Measurements from ENCODE around the gene RNF103. TPM values are rescaled to one million over a fixed set of nuclear protein-coding genes. Genes with fewer than 3 reads are reported as not detected.
"Not testable (repeated sequence)": the region's sequence is repeated elsewhere in the genome, so short reads cannot be mapped to it uniquely, and the experiment has no call there.

RNF103 gene
- total and polyA plus RNA-seq, 2 experiments from 2014 or later = 35.3 to 59.4 TPM

DNA sequence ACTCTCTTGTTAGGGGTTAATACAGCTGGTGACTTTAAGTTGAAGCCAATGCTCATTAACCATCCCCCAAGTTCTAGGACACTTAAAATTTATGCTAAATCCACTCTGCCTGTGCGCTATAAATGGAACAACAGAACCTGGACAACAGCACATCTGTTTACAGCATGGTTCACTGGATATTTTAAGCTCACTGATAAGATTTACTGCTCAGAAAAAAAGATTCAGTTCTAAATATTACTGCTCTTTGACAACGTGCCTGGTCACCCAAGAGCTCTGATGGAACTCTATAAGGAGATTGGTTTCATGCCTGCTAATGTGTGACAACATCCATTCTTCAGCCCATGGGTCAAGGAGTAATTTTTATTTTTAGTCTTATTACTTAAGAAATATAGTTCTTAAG lies 27.5 kb downstream of the RNF103 start:
- Histone ChIP-seq H3K27ac (no peak overlapping the region), H4K20me1 (ENCODE audit: insufficient read depth, poor library complexity, severe bottlenecking) (no peaks in the 10 kb centered on the region), H3K4me3 (no peak overlapping the region), H3K27me3 (no peaks in the 10 kb centered on the region), H3K79me2 (no peaks in the 10 kb centered on the region), H3K9me3 (ENCODE audit: low read depth) (no peaks in the 10 kb centered on the region), H3K9me2 (replicated peaks; ENCODE audit: insufficient read depth) (no peaks in the 10 kb centered on the region), H3K36me3 (replicated peaks; ENCODE audit: insufficient read depth, low read depth) (no peaks in the 10 kb centered on the region), H3K4me2 (no peak overlapping the region), H2AFZ (no peak overlapping the region), H3K4me1 (ENCODE audit: insufficient read depth) (no peaks in the 10 kb centered on the region)
- TF ChIP-seq EZH2phosphoT487 (IDR thresholded peaks at IDR 0.05; ENCODE audit: low read depth, severe bottlenecking, unreplicated experiment) (no peak), EZH2 (IDR thresholded peaks at IDR 0.05; ENCODE audit: borderline replicate concordance) (no peak)
- TF ChIP-seq, protein P1, sequence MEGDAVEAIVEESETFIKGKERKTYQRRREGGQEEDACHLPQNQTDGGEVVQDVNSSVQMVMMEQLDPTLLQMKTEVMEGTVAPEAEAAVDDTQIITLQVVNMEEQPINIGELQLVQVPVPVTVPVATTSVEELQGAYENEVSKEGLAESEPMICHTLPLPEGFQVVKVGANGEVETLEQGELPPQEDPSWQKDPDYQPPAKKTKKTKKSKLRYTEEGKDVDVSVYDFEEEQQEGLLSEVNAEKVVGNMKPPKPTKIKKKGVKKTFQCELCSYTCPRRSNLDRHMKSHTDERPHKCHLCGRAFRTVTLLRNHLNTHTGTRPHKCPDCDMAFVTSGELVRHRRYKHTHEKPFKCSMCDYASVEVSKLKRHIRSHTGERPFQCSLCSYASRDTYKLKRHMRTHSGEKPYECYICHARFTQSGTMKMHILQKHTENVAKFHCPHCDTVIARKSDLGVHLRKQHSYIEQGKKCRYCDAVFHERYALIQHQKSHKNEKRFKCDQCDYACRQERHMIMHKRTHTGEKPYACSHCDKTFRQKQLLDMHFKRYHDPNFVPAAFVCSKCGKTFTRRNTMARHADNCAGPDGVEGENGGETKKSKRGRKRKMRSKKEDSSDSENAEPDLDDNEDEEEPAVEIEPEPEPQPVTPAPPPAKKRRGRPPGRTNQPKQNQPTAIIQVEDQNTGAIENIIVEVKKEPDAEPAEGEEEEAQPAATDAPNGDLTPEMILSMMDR (IDR thresholded peaks at IDR 0.05; ENCODE audit: poor library complexity) = no peak
- 55% methylated on average over 2 of the region's 2 CpGs for WGBS (ENCODE audit: low lambda C conversion rate, missing lambda C conversion rate)
- no peak for DNase-seq (ENCODE audit: low spot score)

DNA sequence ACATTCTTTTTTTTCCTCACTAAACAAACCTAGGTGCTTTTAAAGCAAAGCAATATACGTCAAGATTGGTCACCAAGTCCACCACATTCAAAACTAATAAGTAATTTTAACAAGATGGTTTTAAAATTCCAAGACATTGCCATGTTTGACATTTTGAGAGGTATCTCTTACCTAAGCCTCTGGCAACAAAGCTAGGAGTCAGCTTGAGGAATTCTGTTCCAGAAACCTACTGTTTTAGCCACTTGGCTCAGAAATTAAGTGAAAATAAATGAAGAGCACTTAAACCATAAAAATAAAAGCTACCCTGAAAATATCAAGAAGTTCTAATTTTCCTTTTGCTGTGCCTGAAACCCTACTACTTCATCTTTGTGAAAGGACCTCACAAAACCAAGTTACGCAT lies 30.4 kb downstream of the RNF103 start:
- no peaks in the 10 kb centered on the region for H3K79me2 ChIP-seq
- H3K4me3 ChIP-seq = no peak overlapping the region
- H3K27ac ChIP-seq = no peak overlapping the region
- H3K27me3 ChIP-seq = no peaks in the 10 kb centered on the region
- H2AFZ ChIP-seq = no peak overlapping the region
- no peaks in the 10 kb centered on the region for H3K9me2 ChIP-seq (replicated peaks; ENCODE audit: insufficient read depth)
- H3K36me3 ChIP-seq (replicated peaks; ENCODE audit: insufficient read depth, low read depth) = no peaks in the 10 kb centered on the region
- no peak overlapping the region for H3K4me2 ChIP-seq
- TF ChIP-seq EZH2 (IDR thresholded peaks at IDR 0.05; ENCODE audit: borderline replicate concordance) (no peak), EZH2phosphoT487 (IDR thresholded peaks at IDR 0.05; ENCODE audit: low read depth, severe bottlenecking, unreplicated experiment) (no peak)
- TF ChIP-seq, protein P1 (IDR thresholded peaks at IDR 0.05; ENCODE audit: poor library complexity) = no peak
- no peak for DNase-seq (ENCODE audit: low spot score)
- no peaks in the 10 kb centered on the region for H3K4me1 ChIP-seq (ENCODE audit: insufficient read depth)
- H4K20me1 ChIP-seq (ENCODE audit: insufficient read depth, poor library complexity, severe bottlenecking) = no peaks in the 10 kb centered on the region
- H3K9me3 ChIP-seq (ENCODE audit: low read depth) = no peaks in the 10 kb centered on the region
- 86% methylated on average over 2 of the region's 2 CpGs for WGBS (ENCODE audit: low lambda C conversion rate, missing lambda C conversion rate)

DNA sequence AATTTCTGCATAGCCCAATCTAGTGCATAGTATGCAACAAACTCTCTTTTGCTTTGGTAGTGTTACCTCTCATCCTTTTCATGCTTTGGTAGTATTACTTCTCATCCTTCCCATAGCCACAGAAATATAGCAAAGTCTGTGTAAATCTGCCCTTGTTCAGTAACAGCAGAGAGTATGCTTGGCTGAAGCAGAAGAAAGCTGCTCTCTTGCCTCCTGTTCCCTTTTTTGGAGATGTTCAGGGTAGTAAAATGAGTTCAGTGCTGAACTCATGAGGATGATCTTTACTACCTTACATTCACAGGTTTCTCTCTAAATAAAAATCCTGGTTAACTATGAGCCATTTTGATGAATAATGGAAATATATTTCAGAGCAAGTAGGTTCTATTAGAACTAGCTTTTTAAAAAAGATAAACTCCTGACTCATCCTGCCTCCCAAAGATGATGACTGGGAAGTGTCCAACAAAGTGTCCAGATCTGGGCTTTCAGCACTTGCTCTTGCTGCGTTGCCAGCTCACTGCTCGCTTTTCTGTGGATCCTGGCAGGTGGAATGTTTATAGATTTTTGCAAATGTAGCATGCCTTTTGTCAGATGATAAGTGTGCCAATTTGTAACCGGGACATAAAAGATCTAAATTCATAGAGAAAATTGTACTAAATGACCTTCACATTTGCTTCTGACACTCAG lies 31.0 kb downstream of the RNF103 start:
- Histone ChIP-seq H3K4me2 (no peak overlapping the region), H3K79me2 (no peaks in the 10 kb centered on the region), H2AFZ (no peak overlapping the region), H3K9me2 (replicated peaks; ENCODE audit: insufficient read depth) (no peaks in the 10 kb centered on the region), H3K36me3 (replicated peaks; ENCODE audit: insufficient read depth, low read depth) (no peaks in the 10 kb centered on the region), H3K4me3 (no peak overlapping the region), H4K20me1 (ENCODE audit: insufficient read depth, poor library complexity, severe bottlenecking) (no peaks in the 10 kb centered on the region), H3K27ac (no peak overlapping the region), H3K27me3 (no peaks in the 10 kb centered on the region), H3K9me3 (ENCODE audit: low read depth) (no peaks in the 10 kb centered on the region), H3K4me1 (ENCODE audit: insufficient read depth) (no peaks in the 10 kb centered on the region)
- no peak for TF ChIP-seq EZH2phosphoT487 (IDR thresholded peaks at IDR 0.05; ENCODE audit: low read depth, severe bottlenecking, unreplicated experiment)
- TF ChIP-seq, protein P1 (IDR thresholded peaks at IDR 0.05; ENCODE audit: poor library complexity) = no peak
- no peak for TF ChIP-seq EZH2 (IDR thresholded peaks at IDR 0.05; ENCODE audit: borderline replicate concordance)
- no peak for DNase-seq (ENCODE audit: low spot score)
- WGBS (ENCODE audit: low lambda C conversion rate, missing lambda C conversion rate) = 73% methylated on average over 3 of the region's 3 CpGs

DNA sequence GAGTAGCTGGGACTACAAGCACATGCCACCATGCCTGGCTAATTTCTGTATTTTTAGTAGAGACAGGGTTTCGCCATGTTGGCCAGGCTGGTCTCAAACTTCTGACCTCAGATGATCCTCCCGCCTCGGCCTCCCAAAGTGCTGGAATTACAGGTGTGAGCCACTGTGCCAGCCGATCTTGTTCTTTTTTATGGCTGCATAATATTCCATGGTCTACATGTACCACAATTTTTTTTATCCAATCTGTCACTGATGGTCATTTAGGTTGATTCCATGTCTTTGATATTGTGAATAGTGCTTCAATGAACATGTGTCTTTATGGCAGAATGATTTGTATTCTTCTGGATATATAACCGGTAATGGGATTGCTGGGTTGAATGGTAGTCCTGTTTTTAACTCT lies 34.0 kb downstream of the RNF103 start:
- DNase-seq (ENCODE audit: low spot score); H3K9me3 ChIP-seq (ENCODE audit: low read depth); H3K9me2 ChIP-seq (replicated peaks; ENCODE audit: insufficient read depth); H3K4me2 ChIP-seq; H2AFZ ChIP-seq; H3K4me3 ChIP-seq; H4K20me1 ChIP-seq (ENCODE audit: insufficient read depth, poor library complexity, severe bottlenecking); H3K27me3 ChIP-seq; H3K4me1 ChIP-seq (ENCODE audit: insufficient read depth); H3K36me3 ChIP-seq (replicated peaks; ENCODE audit: insufficient read depth, low read depth); H3K27ac ChIP-seq; H3K79me2 ChIP-seq: not testable (repeated sequence)
- WGBS (ENCODE audit: low lambda C conversion rate, missing lambda C conversion rate) = 96% methylated on average over 5 of the region's 5 CpGs

Measured in hepatocyte (in vitro differentiated cells).